NT2/D1 (cell line): Measurements from ENCODE around the gene HPGD.

Experiments used
- SUZ12 ChIP-seq: IDR thresholded peaks from 2 replicates; pipeline ENCODE4 v1.6.1; 2011; ENCODE audit not compliant: insufficient read length, insufficient read depth; ENCODE audit errors: extremely low read depth
- YY1 ChIP-seq: IDR thresholded peaks from 2 replicates; pipeline ENCODE4 v1.6.1; 2011; ENCODE audit not compliant: insufficient read length, insufficient read depth
- ZNF274 ChIP-seq: IDR thresholded peaks from 2 replicates; pipeline ENCODE4 v1.6.1; 2011; ENCODE audit warnings: mild to moderate bottlenecking, low read depth, low read length

DNA sequence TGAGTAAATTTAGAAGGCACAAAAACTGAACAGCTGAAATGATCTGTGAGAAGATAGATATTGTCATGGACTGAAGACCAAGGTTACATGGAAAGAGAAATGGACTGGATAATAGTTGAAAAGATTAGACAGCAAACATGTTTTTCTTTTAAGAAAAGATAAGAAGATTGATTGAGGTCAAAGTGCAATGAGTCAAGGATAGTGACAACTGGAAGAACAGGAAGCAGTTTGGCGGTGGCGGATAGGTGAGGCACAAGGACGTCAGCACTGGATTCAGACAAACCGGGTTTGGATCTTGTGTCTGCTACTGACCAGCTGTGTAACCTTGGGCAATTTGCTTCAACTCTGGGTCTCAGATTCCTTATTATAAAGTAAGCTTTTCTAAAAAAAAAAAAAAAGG, 2.0 kb upstream of the HPGD start:
- TF ChIP-seq SUZ12, result no peak
- no peak for TF ChIP-seq ZNF274
- TF ChIP-seq YY1, result no peak
